Hematopoietic multipotent progenitor cell treated with erythropoietin and hydrocortisone succinate and interleukin-3 and kit ligand, for 6 days (in vitro differentiated cells): Measurements from ENCODE around the gene R3HCC1L.
"Not testable (repeated sequence)": the region's sequence is repeated elsewhere in the genome, so short reads cannot be mapped to it uniquely, and the experiment has no call there.

Source experiments
- DNase-seq: peaks from one replicate; pipeline ENCODE4 v3.0.0-alpha.2; 2015

Gene R3HCC1L

DNA sequence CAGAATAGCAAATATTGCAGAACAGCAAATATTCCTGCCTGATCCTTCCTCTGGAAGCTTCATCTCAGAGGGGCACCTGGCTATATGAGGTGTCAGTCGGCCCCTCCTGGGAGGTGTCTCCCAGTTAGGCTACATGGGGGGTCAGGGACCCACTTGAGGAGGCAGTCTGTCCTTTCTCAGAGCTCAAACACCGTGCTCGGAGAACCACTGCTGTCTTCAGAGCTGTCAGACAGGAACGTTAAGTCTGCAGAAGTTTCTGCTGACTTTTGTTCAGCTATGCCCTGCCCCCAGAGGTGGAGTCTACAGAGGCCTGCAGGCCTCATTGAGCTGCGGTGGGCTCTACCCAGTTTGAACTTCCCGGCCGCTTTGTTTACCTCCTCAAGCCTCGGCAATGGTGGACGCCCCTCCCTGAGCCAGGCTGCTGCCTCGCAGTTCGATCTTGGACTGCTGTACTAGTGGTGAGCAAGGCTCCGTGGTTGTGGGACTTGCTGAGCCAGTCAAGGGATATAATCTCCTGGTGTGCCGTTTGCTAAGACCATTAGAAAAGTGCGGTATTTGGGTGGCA, 48.0 kb downstream of the R3HCC1L start:
- not testable (repeated sequence) for DNase-seq

DNA sequence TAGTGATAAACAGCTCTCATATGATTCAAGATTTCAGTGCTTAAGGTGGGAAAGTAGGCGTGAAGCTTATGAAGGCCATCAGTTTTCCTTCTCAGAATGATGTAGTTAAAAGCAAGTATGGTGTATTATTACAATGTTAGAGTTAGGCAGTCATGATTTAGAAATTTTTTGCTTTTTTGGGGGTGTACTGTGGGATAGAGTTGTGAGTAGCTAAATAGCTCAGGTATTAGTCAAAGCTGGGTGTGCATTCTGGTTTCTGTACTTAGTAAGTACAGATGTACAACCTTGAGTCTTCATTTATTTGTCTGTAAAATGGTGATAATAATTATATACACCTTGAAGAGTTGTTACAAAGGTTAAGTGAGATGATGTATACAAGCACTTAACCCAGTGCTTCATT, 52.2 kb downstream of the R3HCC1L start:
- DNase-seq, result no peak

DNA sequence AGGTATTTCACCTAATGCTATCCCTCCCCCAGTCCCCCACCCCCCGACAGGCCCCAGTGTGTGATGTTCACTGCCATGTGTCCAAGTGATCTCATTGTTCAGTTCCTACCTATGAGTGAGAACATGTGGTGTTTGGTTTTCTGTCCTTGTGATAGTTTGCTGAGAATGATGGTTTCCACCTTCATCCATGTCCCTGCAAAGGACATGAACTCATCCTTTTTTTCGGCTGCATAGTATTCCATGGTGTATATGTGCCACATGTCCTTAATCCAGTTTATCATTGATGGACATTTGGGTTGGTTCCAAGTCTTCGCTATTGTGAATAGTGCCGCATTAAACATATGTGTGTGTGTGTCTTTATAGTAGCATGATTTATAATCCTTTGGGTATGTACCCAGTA, 56.3 kb downstream of the R3HCC1L start:
- not testable (repeated sequence) for DNase-seq

GRCh38 chr10:98193037-98193436, 58.6 kb downstream of the R3HCC1L start:
- DNase-seq, result no peak

GRCh38 chr10:98194633-98195032, 60.2 kb downstream of the R3HCC1L start:
- no peak for DNase-seq

DNA sequence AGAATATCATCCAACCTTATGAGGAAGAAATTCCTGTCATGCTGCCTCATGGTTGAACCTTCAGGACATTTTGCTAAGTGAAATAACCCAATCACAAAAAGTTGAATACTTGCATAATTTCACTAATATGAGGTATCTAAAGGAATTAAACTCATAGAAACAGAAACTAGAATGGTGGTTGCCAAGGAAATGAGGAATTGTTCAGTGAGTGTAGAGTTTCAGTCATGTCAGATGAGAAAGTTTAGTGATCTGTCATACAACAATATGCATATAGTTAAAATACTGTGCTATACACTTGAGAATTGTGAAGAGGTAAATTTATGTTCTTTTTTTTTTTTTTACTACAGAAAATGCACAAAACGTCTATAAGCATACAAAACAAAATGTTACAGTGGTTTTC, 60.7 kb downstream of the R3HCC1L start:
- DNase-seq, result no peak

GRCh38 chr10:98196985-98197384, 62.5 kb downstream of the R3HCC1L start:
- no peak for DNase-seq

DNA sequence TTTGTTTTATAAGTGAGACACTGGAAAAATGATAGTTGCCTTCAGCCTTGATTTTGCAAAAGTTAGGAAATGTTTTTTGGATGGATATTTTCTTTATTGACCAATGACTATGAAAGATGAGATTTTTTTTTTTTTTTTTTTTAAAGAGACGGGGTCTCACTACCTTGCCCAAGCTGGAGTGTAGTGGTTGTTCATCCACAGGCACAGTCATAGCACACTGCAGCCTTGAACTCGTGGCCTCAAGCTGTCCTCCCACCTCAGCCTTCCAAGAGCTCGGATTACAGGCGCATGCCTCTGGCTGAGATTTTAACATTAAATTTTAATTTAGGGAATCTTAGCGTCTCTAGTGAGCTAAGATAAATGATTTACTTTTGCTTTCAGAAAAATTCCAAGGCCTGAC, 67.3 kb downstream of the R3HCC1L start:
- DNase-seq, result no peak

GRCh38 chr10:98202378-98202777, 67.9 kb downstream of the R3HCC1L start:
- no peak for DNase-seq

DNA sequence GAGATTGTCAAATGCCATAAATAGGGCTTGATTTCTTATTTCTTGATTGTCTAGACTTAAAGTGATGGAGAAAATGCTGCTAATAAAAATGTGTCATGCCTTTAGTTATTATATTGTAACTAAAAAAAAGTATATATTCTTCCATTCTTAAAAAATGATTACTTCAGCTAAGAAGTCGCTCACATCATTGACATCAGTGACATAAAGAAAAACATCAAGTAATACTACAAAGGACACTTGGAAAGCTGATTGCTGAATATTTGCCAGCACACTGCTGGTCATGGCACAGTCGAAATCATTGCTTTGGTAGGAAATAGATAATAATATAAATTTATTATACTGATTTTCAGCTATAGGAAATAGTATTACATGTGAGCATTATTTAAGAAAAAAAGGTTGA, 70.9 kb downstream of the R3HCC1L start:
- no peak for DNase-seq

DNA sequence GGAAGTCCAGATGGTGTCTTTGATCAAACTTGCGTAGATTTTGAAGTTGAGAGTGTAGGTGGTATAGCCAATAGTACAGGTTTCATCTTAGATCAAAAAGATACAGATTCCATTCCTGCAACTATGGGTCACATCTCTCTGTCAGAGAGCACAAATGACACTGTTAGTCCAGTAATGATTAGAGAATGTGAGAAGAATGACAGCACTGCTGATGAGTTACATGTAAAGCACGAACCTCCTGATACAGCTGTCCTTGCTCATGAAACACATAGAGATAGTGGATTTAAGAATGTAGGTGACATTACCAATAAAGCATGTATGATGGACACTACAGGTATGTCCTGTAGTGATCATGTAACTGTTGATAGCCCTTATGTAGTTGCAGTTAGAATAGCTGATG, 74.5 kb downstream of the R3HCC1L start:
- DNase-seq, result no peak

- no peak for DNase-seq
These were observed 75.0 kb downstream of the R3HCC1L start for GRCh38 chr10:98209441-98209840.

DNA sequence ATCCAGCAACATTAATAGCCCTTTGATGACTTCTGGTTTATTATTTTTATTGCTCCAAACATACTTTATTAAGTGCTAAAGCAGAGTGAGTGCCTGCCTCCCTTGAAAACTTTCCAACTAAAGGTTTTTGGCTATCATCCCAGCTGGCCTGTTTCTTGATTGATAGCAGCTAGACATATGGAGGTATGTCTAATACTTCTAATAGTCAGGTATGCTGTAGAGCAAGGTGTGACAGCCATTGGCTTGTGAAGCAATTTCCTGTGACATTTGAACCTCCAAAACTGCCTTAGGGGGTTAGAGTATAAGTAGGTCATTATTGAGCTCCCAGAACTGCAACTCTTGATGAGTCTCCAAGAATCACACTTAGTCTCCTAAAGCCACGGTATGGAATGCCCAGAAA, 77.7 kb downstream of the R3HCC1L start:
- DNase-seq, result no peak

DNA sequence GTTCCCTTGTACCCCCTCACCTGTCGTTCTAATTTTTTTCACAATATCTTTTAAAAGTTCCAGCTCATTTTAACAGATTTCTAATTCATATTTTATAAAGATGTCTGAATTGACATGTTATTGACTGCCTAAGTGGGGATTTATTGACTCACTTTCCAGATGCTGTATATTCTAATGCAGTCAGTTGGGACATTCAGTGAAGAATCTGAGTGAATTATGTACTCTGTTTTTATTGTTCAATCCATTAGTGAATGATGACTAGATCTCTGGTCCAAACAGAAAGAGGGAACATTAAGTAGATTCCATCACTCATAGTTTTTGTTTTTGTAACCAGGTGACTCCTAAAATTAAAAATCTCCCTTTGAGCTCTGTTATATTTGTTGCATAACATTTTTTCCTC, 79.3 kb downstream of the R3HCC1L start:
- DNase-seq, result no peak

GRCh38 chr10:98215373-98215772, 80.9 kb downstream of the R3HCC1L start:
- DNase-seq, result no peak

GRCh38 chr10:98217801-98218200, 83.3 kb downstream of the R3HCC1L start:
- peak; percentile 22 for DNase-seq

- no peak for DNase-seq
These were observed 89.4 kb downstream of the R3HCC1L start for GRCh38 chr10:98223874-98224273.

DNA sequence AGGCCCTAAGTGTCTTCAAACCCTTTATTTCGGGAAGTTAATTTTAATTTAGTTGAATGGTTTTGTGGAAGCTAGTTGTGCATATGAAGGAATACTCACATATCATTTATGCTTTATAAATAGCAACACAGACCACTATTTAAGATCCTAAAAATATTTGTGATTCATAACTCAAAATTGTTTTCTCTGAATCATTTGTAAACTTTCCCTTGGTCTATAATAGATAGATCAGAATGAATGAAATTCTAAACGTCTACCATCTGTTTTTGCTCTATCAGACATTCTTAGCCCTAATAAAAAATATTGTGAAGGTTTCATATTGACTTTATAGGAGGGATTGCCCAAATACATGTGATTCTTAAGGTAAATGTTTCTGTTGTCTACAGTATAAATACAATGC, 90.1 kb downstream of the R3HCC1L start:
- DNase-seq, result no peak

- DNase-seq, result peak; percentile 51
These were observed 90.5 kb downstream of the R3HCC1L start for GRCh38 chr10:98224996-98225395.

GRCh38 chr10:98226508-98227144, 92.2 kb downstream of the R3HCC1L start:
- peak; percentile 76 for DNase-seq

DNA sequence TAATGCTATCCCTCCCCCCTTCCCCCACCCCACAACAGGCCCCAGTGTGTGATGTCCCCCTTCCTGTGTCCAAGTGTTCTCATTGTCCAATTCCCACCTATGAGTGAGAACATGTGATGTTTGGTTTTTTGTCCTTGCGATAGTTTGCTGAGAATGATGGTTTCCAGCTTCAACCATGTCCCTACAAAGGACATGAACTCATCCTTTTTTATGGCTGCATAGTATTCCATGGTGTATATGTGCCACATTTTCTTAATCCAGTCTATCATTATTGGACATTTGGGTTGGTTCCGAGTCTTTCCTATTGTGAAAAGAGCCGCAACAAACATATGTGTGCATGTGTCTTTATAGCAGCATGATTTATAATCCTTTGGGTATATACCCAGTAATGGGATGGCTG, 93.3 kb downstream of the R3HCC1L start:
- not testable (repeated sequence) for DNase-seq

DNA sequence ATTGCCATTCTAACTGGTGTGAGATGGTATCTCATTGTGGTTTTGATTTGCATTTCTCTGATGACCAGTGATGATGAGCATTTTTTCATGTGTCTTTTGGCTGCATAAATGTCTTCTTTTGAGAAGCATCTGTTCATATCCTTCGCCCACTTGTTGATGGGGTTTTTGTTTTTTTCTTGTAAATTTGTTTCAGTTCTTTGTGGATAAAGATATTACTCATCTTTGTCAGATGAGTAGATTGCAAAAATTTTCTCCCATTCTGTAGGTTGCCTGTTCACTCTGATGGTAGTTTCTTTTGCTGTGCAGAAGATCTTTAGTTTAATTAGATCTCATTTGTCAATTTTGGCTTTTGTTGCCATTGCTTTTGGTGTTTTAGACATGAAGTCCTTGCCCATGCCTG, 93.8 kb downstream of the R3HCC1L start:
- not testable (repeated sequence) for DNase-seq

- DNase-seq, result no peak
These were observed 97.0 kb downstream of the R3HCC1L start for GRCh38 chr10:98231417-98231816.

DNA sequence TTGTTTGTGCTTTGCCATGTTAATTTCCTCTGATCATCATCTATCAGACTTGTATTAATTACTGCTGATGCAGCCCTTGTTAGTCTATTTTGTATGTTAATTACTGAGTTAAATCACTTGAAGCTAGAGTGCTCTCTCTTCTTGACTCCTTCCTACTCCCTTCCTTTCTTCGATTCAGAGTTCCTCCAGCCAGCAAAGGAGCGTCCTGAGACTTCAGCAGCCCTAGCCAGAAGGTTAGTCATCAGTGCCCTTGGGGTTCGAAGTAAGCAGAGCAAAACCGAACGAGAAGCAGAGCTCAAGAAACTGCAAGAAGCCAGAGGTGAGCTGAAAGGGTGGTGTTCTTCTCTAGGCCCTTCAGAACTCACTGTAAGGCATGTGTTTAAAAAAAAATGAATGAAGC, 101.4 kb downstream of the R3HCC1L start:
- DNase-seq, result no peak

DNA sequence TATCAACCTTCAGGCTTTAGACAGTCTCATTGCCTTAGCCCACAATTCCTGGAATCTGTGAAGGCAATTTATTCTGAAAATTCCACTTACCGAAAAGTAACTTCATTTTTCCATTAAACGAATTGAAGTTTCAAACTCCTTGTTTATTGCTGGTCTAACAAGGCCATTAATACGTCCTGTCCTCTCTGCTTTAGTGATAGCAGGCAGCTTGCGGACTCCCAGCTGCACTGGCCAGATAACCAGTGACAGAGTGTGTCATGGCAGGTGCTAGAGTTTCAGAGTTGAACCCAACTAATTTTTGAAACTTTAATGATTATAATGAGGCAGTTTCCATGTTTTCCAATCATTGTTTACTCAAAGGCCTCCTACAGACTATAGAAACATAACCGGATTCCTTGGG, 102.4 kb downstream of the R3HCC1L start:
- DNase-seq, result peak; percentile 89
